GM19239 (cell line): ENCODE results near the gene ABCA10.
"Not testable (repeated sequence)": the region's sequence is repeated elsewhere in the genome, so short reads cannot be mapped to it uniquely, and the experiment has no call there.

ENCODE experiments used
- DNase-seq: peaks from one replicate; pipeline ENCODE4 v3.0.0; 2011; ENCODE audit warnings: low spot score; ENCODE audit not compliant: insufficient read length
- FAIRE-seq: peaks from 2 replicates; lab custom pipeline; 2011; peaks lifted over from hg19 to GRCh38; lab: Jason Lieb, UNC

Gene ABCA10

GRCh38 chr17:69228576-69228975 lies at the start of gene ABCA10:
Gene ABCA10, minus strand, starts transcription at chr17:69228824. Its CDS starts 3,466 bp downstream, at chr17:69225358.
- no peak for DNase-seq
- FAIRE-seq: no peak

GRCh38 chr17:69276279-69276678 lies 47.7 kb upstream of the ABCA10 start:
- DNase-seq, FAIRE-seq: not testable (repeated sequence)

GRCh38 chr17:69275751-69276150 lies 47.1 kb upstream of the ABCA10 start:
- no peak for DNase-seq
- FAIRE-seq: no peak

- no peak for FAIRE-seq
- no peak for DNase-seq
Observed at GRCh38 chr17:69271023-69271422, 42.4 kb upstream of the ABCA10 start.

- FAIRE-seq (no peak), DNase-seq (no peak)
Observed at GRCh38 chr17:69269131-69269998, 40.7 kb upstream of the ABCA10 start.

GRCh38 chr17:69268543-69269014 lies 40.0 kb upstream of the ABCA10 start:
- DNase-seq: no peak
- FAIRE-seq: no peak

GRCh38 chr17:69267219-69267618 lies 38.6 kb upstream of the ABCA10 start:
- DNase-seq (no peak), FAIRE-seq (peak; percentile 35)

GRCh38 chr17:69265873-69266272 lies 37.2 kb upstream of the ABCA10 start:
- FAIRE-seq (no peak), DNase-seq (no peak)

- no peak for FAIRE-seq
- DNase-seq: no peak
Observed at GRCh38 chr17:69254187-69254586, 25.6 kb upstream of the ABCA10 start.

GRCh38 chr17:69250641-69251040 lies 22.0 kb upstream of the ABCA10 start:
- FAIRE-seq: no peak
- no peak for DNase-seq

- FAIRE-seq (peak; percentile 82), DNase-seq (peak; percentile 2)
Observed at GRCh38 chr17:69246726-69247375, 18.2 kb upstream of the ABCA10 start.

- DNase-seq (no peak), FAIRE-seq (no peak)
Observed at GRCh38 chr17:69246202-69246601, 17.6 kb upstream of the ABCA10 start.

- FAIRE-seq (no peak), DNase-seq (no peak)
Observed at GRCh38 chr17:69245617-69246016, 17.0 kb upstream of the ABCA10 start.

GRCh38 chr17:69239611-69240600 lies 11.3 kb upstream of the ABCA10 start:
- FAIRE-seq (no peak), DNase-seq (no peak)

GRCh38 chr17:69236946-69237345 lies 8.3 kb upstream of the ABCA10 start:
- FAIRE-seq: no peak
- no peak for DNase-seq

- DNase-seq (no peak), FAIRE-seq (no peak)
Observed at GRCh38 chr17:69236464-69236863, 7.8 kb upstream of the ABCA10 start.

GRCh38 chr17:69235338-69236058 lies 6.9 kb upstream of the ABCA10 start:
- FAIRE-seq: peak; percentile 96
- DNase-seq: peak; percentile 21

GRCh38 chr17:69232650-69233049 lies 4.0 kb upstream of the ABCA10 start:
- FAIRE-seq (no peak), DNase-seq (no peak)

- no peak for DNase-seq
- FAIRE-seq: no peak
Observed at GRCh38 chr17:69231521-69231920, 2.9 kb upstream of the ABCA10 start.

- DNase-seq (no peak), FAIRE-seq (no peak)
Observed at GRCh38 chr17:69230939-69231338, 2.3 kb upstream of the ABCA10 start.
